ENCODE results near the gene FCAR.
"Not testable (repeated sequence)": the region's sequence is repeated elsewhere in the genome, so short reads cannot be mapped to it uniquely, and the experiment has no call there.

FCAR gene

DNA sequence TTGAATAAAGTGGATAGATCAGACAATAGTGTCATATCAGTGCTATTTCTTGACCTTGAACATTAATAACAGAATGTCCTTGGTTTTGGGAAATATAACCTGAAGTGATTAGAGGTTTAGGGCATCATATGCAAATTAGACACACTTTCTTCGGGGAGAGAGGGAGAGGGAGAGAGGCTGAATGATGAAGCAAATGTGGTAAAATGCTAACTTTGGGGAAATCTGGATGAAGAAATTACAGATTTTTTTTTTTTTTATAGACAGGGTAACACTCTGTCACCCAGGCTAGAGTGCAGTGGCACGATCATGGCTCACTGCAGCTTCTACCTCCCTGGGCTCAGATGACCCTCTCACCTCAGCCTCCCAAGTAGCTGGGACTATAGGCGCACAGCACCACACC is 28.0 kb downstream of the FCAR start:
- no peak overlapping the region for H3K27ac ChIP-seq (replicated peaks)
- H3K4me3 ChIP-seq (replicated peaks; ENCODE audit: insufficient read depth, low read length), result no peak overlapping the region
- TF ChIP-seq SPI1 (IDR thresholded peaks at IDR 0.05; ENCODE audit: borderline replicate concordance, low read depth) (no peak), GABPA (IDR thresholded peaks at IDR 0.05; ENCODE audit: low read depth) (no peak), POLR2AphosphoS5 (IDR thresholded peaks at IDR 0.05; ENCODE audit: low read depth) (no peak)
- TF ChIP-seq, protein P1, sequence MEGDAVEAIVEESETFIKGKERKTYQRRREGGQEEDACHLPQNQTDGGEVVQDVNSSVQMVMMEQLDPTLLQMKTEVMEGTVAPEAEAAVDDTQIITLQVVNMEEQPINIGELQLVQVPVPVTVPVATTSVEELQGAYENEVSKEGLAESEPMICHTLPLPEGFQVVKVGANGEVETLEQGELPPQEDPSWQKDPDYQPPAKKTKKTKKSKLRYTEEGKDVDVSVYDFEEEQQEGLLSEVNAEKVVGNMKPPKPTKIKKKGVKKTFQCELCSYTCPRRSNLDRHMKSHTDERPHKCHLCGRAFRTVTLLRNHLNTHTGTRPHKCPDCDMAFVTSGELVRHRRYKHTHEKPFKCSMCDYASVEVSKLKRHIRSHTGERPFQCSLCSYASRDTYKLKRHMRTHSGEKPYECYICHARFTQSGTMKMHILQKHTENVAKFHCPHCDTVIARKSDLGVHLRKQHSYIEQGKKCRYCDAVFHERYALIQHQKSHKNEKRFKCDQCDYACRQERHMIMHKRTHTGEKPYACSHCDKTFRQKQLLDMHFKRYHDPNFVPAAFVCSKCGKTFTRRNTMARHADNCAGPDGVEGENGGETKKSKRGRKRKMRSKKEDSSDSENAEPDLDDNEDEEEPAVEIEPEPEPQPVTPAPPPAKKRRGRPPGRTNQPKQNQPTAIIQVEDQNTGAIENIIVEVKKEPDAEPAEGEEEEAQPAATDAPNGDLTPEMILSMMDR (IDR thresholded peaks at IDR 0.05; ENCODE audit: insufficient read depth, low read length), result no peak
- TF ChIP-seq, protein P2, sequence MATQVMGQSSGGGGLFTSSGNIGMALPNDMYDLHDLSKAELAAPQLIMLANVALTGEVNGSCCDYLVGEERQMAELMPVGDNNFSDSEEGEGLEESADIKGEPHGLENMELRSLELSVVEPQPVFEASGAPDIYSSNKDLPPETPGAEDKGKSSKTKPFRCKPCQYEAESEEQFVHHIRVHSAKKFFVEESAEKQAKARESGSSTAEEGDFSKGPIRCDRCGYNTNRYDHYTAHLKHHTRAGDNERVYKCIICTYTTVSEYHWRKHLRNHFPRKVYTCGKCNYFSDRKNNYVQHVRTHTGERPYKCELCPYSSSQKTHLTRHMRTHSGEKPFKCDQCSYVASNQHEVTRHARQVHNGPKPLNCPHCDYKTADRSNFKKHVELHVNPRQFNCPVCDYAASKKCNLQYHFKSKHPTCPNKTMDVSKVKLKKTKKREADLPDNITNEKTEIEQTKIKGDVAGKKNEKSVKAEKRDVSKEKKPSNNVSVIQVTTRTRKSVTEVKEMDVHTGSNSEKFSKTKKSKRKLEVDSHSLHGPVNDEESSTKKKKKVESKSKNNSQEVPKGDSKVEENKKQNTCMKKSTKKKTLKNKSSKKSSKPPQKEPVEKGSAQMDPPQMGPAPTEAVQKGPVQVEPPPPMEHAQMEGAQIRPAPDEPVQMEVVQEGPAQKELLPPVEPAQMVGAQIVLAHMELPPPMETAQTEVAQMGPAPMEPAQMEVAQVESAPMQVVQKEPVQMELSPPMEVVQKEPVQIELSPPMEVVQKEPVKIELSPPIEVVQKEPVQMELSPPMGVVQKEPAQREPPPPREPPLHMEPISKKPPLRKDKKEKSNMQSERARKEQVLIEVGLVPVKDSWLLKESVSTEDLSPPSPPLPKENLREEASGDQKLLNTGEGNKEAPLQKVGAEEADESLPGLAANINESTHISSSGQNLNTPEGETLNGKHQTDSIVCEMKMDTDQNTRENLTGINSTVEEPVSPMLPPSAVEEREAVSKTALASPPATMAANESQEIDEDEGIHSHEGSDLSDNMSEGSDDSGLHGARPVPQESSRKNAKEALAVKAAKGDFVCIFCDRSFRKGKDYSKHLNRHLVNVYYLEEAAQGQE (IDR thresholded peaks at IDR 0.05; ENCODE audit: insufficient replicate concordance, low read depth), result no peak
- no peaks in the 10 kb centered on the region for H3K27me3 ChIP-seq (ENCODE audit: insufficient read depth, poor library complexity, severe bottlenecking)
- no peak for DNase-seq (ENCODE audit: low read depth in 1 of 2, low spot score in 1 of 2)

DNA sequence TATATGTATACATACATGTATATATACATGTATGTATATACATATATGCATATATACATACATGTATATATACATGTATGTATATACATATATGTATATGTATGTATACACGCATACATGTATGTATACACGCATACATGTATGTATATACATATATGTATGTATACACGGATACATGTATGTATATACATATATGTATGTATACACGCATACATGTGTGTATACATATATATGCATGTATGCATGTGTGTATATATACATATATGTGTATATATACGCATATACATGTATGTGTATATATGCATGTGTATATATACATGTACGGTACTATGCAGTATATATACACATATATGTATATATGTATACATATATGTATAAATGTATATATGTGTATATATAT is 29.3 kb downstream of the FCAR start:
- H3K27me3 ChIP-seq (ENCODE audit: insufficient read depth, poor library complexity, severe bottlenecking), result no peaks in the 10 kb centered on the region
- no peak overlapping the region for H3K27ac ChIP-seq (replicated peaks)
- TF ChIP-seq POLR2AphosphoS5 (IDR thresholded peaks at IDR 0.05; ENCODE audit: low read depth) (no peak), GABPA (IDR thresholded peaks at IDR 0.05; ENCODE audit: low read depth) (no peak), SPI1 (IDR thresholded peaks at IDR 0.05; ENCODE audit: borderline replicate concordance, low read depth) (no peak)
- TF ChIP-seq, protein P1 (IDR thresholded peaks at IDR 0.05; ENCODE audit: insufficient read depth, low read length), result no peak
- TF ChIP-seq, protein P2 (IDR thresholded peaks at IDR 0.05; ENCODE audit: insufficient replicate concordance, low read depth), result no peak
- DNase-seq (ENCODE audit: low read depth in 1 of 2, low spot score in 1 of 2), result no peak
- H3K4me3 ChIP-seq (replicated peaks; ENCODE audit: insufficient read depth, low read length), result no peak overlapping the region

DNA sequence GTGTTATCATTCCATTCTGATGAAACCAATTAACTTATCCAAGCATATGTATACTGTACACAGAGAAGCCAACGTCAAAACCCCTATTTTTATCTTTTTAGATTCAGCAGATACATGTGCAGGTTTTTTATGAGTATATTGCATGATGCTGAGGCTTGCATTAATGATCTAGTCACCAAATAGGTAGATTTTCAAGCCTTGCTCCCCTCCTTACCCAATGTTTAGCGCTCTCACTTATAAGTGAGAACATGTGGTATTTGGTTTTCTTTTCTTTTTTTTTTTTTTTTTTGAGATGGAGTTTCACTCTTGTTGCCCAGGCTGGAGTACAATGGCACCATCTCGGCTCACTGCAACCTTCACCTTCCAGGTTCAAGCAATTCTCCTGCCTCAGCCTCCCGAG is 30.2 kb downstream of the FCAR start:
- not testable (repeated sequence) for DNase-seq (ENCODE audit: low read depth in 1 of 2, low spot score in 1 of 2); H3K4me3 ChIP-seq (replicated peaks; ENCODE audit: insufficient read depth, low read length); H3K27me3 ChIP-seq (ENCODE audit: insufficient read depth, poor library complexity, severe bottlenecking); H3K27ac ChIP-seq (replicated peaks)

DNA sequence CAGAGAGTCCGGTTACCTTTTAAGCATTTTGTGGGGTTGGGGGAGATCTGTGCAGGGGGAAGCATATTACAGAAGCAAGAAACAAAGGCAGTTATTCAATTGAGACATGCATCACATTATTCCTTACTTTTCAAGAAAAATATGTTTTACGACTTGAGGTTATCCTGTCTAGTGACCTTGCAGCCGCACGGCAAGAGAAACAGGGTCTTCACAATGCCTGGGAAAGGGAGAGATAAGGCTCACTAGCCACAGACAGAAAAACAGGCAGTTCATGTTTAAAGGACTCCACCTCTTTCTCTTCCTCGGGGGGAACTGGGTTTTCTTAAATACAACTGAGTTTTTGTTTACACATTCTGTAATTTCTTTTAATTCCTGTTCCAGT is 31.4 kb downstream of the FCAR start:
- no peak overlapping the region for H3K4me3 ChIP-seq (replicated peaks; ENCODE audit: insufficient read depth, low read length)
- H3K27me3 ChIP-seq (ENCODE audit: insufficient read depth, poor library complexity, severe bottlenecking), result no peaks in the 10 kb centered on the region
- no peak for DNase-seq (ENCODE audit: low read depth in 1 of 2, low spot score in 1 of 2)
- H3K27ac ChIP-seq (replicated peaks), result no peak overlapping the region
- TF ChIP-seq POLR2AphosphoS5 (IDR thresholded peaks at IDR 0.05; ENCODE audit: low read depth) (no peak), SPI1 (IDR thresholded peaks at IDR 0.05; ENCODE audit: borderline replicate concordance, low read depth) (no peak), GABPA (IDR thresholded peaks at IDR 0.05; ENCODE audit: low read depth) (no peak)
- TF ChIP-seq, protein P2 (IDR thresholded peaks at IDR 0.05; ENCODE audit: insufficient replicate concordance, low read depth), result no peak

Data from HL-60 (cell line).